Subcutaneous preadipocyte (primary cell): ENCODE results near the gene AVPR2. TPM values are rescaled to one million over a fixed set of nuclear protein-coding genes. Genes with fewer than 3 reads are reported as not detected.

Source experiments
- total RNA-seq: library from RNA; depleted of rRNA; stranded (reverse); fragments of >200 nt; gene quantifications from 2 replicates; pipeline ENCODE4 v1.2.3, GENCODE V29; 2012

Gene AVPR2
- not detected in 2 replicates for total RNA-seq

DNA sequence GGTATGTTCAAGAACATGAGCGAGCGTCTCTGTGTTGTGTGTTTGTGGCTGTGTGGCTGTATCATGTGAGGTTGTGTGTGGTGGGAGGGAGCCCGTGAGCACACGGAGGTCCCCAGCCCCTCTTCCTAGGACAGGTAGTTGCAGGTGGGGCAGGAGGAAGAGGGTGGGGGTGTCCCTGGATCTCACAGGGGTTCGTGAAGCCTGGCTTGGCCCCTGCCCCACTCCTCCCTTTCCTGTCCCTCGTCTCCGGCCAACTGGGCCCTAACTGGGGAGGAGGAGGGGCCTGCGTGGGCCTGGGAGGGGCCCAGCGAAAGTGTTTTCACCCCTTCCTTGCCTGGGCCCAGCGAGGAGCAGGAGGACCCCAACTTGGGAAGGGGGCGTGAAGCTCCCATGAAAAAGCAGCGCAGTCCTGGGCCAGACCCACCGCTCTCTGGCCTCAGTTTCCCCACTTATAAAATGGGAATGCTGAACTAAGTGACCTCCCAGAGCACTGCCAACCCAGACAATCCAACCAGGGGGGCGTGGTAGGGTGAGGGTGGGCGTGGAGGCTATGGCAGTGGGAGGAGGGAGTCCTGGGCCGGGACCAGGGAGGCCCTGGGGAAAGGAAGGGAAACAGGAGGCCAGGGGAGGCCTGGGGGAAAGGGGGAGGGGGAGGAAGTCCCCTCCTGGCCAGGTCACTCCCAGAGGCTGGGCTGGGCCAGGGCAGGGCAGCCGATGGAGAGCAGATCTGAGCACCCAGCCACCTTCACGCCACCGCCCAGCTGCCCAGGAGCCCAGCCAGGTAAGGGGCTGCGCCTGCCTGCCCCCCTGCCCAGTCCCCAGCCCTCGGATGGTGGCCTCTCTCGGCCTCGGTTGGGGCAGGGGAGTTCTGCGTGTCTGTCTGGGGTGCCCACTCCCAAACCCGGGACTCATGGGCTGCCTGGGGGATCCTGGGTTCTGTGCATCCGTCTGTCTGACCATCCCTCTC lies at the start of gene AVPR2:
Gene AVPR2, plus strand, starts transcription at position 683 of the 967 bp plus-strand sequence. CDS start 473 bp downstream, outside the sequence.

GRCh38 chrX:153885968-153886903 lies 18.2 kb upstream of the AVPR2 start, which contains the start of gene L1CAM:
Gene L1CAM, minus strand, starts transcription at chrX:153886173. Its CDS starts 10,337 bp downstream, at chrX:153875836.

GRCh38 chrX:153925739-153926551 lies 21.5 kb downstream of the AVPR2 start, which contains the start of gene ARHGAP4:
Gene ARHGAP4, minus strand, starts transcription at chrX:153926264. Its CDS starts 62 bp downstream, at chrX:153926202.

DNA sequence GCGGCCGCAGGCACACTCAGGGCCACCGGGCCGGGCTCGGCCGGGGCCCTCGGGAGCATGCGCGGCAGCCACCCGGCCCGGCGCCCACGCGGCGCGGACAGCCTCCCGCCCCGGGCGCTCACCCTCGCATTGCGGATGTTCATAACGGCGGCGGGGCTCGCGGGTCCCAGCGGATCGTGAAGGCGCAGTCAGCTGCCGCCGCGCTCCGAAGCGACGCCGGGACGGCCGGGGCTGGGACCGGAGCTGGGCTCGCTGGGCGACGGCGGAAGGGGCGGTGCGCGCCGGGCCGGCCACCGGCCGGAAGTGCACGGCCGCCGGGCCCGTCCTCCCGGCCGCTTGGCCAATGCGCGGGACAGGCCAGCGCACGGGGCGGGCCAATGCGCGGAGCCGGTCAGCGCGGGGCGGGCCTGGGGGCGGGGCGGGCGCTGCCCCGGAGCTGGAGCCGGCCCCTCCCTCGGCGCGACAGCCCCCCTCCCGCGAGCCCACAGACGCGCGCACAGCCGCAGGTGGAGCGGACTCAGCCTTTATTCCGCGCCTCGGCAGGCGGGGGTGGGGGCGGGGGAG lies 30.4 kb downstream of the AVPR2 start, which contains the start of gene NAA10:
Gene NAA10, minus strand, starts transcription at position 276 of the 564 bp plus-strand sequence. Its CDS starts 133 bp downstream, at position 143.

GRCh38 chrX:153944140-153944799 lies 39.8 kb downstream of the AVPR2 start, which contains the start of gene RENBP:
Gene RENBP, minus strand, starts transcription at chrX:153944643. Its CDS starts 33 bp downstream, at chrX:153944610.

Other genes starting within 250 kb of the AVPR2 start
- not detected in 2 replicates for gene PNCK, start 230.9 kb upstream of the AVPR2 start, total RNA-seq
- gene SLC6A8, start 216.7 kb upstream of the AVPR2 start, total RNA-seq = 6.6 and 8.4 TPM in 2 replicates
- 119 and 149 TPM in 2 replicates for gene BCAP31, start 180.3 kb upstream of the AVPR2 start, total RNA-seq
- gene ABCD1, start 179.8 kb upstream of the AVPR2 start, total RNA-seq = 8.4 and 8.8 TPM in 2 replicates
- gene PLXNB3, start 140.4 kb upstream of the AVPR2 start, total RNA-seq = 4.4 and 4.9 TPM in 2 replicates
- gene SRPK3, start 123.6 kb upstream of the AVPR2 start, total RNA-seq = 0.39 TPM in 1 of 2 replicates, not detected in the other
- gene IDH3G, start 110.3 kb upstream of the AVPR2 start, total RNA-seq = 50.8 and 64.3 TPM in 2 replicates
- 102 and 193 TPM in 2 replicates for gene SSR4, start 110.0 kb upstream of the AVPR2 start, total RNA-seq
- gene PDZD4, start 74.1 kb upstream of the AVPR2 start, total RNA-seq = under 0.01 and 0.20 TPM in 2 replicates
- gene L1CAM, start 18.5 kb upstream of the AVPR2 start, total RNA-seq = under 0.01 and 0.39 TPM in 2 replicates
- gene ARHGAP4, start 21.6 kb downstream of the AVPR2 start, total RNA-seq = 0.37 and 0.39 TPM in 2 replicates
- gene NAA10, start 30.4 kb downstream of the AVPR2 start, total RNA-seq = 70.4 and 74.6 TPM in 2 replicates
- 3.7 TPM in 2 replicates for gene RENBP, start 40.0 kb downstream of the AVPR2 start, total RNA-seq
- gene HCFC1, start 67.1 kb downstream of the AVPR2 start, total RNA-seq = 26.8 and 40.7 TPM in 2 replicates
- 6.5 and 7.3 TPM in 2 replicates for gene TMEM187, start 68.1 kb downstream of the AVPR2 start, total RNA-seq
- 59.2 and 79.8 TPM in 2 replicates for gene IRAK1, start 115.2 kb downstream of the AVPR2 start, total RNA-seq
- gene MECP2, start 193.0 kb downstream of the AVPR2 start, total RNA-seq = 18.2 and 18.7 TPM in 2 replicates
- gene OPN1LW, start 239.6 kb downstream of the AVPR2 start, total RNA-seq = not detected in 2 replicates